Spleen (tissue), 11 donors: ENCODE data around the gene PLPP3. TPM values are rescaled to one million over a fixed set of nuclear protein-coding genes. Genes with fewer than 3 reads are reported as not detected.

ENCODE experiments used
- DNase-seq: peaks from one replicate; pipeline ENCODE4 v3.0.0-alpha.2; 2020
- H3K27ac ChIP-seq, 8 donors: fragments of 200-600 bp; sonication (generic) in 7 of 8; 1 replicate in 4 of 8; 2 replicates in 4 of 8; pipeline versions ENCODE4 v1.5.0 to v1.8.0; 2016 to 2021; ENCODE audit warnings: inconsistent platforms in 4 of 8, mild to moderate bottlenecking in 4 of 8, moderate library complexity in 1 of 8
- H3K27me3 ChIP-seq, 7 donors: fragments of 200-600 bp; sonication (generic) in 6 of 7; replicated peaks in 1 of 7; 1 replicate in 4 of 7; 2 replicates in 3 of 7; pipeline versions ENCODE4 v1.5.0 to v1.8.0; 2016 to 2021; ENCODE audit warnings: inconsistent platforms in 3 of 7, mild to moderate bottlenecking in 1 of 7
- H3K36me3 ChIP-seq, 6 donors: fragments of 200-600 bp; sonication (generic) in 5 of 6; 1 replicate in 4 of 6; 2 replicates in 2 of 6; pipeline versions ENCODE4 v1.5.0 to v1.8.0; 2016 to 2021; ENCODE audit warnings: inconsistent platforms in 2 of 6
- H3K4me1 ChIP-seq, 6 donors: fragments of 200-600 bp; sonication (generic) in 5 of 6; 1 replicate in 3 of 6; 2 replicates in 3 of 6; pipeline versions ENCODE4 v1.5.0 to v1.8.0; 2016 to 2021; ENCODE audit warnings: inconsistent platforms in 3 of 6
- H3K4me3 ChIP-seq, 8 donors: fragments of 200-600 bp; sonication (generic) in 7 of 8; 1 replicate in 4 of 8; 2 replicates in 4 of 8; pipeline versions ENCODE4 v1.5.0 to v1.8.0; 2016 to 2021; ENCODE audit warnings: inconsistent platforms in 4 of 8, mild to moderate bottlenecking in 4 of 8, moderate library complexity in 2 of 8
- H3K9me3 ChIP-seq, 8 donors: fragments of 200-600 bp; sonication (generic) in 7 of 8; 1 replicate in 4 of 8; 2 replicates in 4 of 8; pipeline versions ENCODE4 v1.5.0 to v1.8.0; 2016 to 2021; ENCODE audit warnings: inconsistent platforms in 4 of 8
- CTCF ChIP-seq, 11 experiments: fragments of 200-600 bp in 7 of 11; fragments of 450-650 bp in 4 of 11; sonication (generic) in 4 of 11; IDR thresholded peaks in 8 of 11; conservative IDR thresholded peaks in 3 of 11; 1 replicate in 7 of 11; 2 replicates in 4 of 11; pipeline versions ENCODE4 v1.4.0 to v1.8.0; 2016 to 2021; ENCODE audit warnings: antibody characterized with exemption in 11 of 11, inconsistent platforms in 4 of 11, mild to moderate bottlenecking in 1 of 11
- POLR2A ChIP-seq, 3 donors: fragments of 450-650 bp; IDR thresholded peaks; one replicate each; pipeline ENCODE4 v1.5.1; 2017; ENCODE audit warnings: antibody characterized with exemption in 3 of 3, mild to moderate bottlenecking in 1 of 3
- POLR2AphosphoS5 ChIP-seq, 3 donors: sonication (generic); formaldehyde crosslinking; IDR thresholded peaks; one replicate each; pipeline ENCODE4 v1.5.1; 2017; ENCODE audit warnings: antibody characterized with exemption in 3 of 3
- WGBS, 5 donors: extraction: QIAGEN DNeasy Blood & Tissue Kit in 3 of 5; methylation state at CpG; one replicate each; pipeline versions ENCODE4 v1.1.5 to v1.1.7; 2013 to 2018; 5-methylcytosine and 5-hydroxymethylcytosine counted together
- intact Hi-C: fragments of 100-400 bp; cut with DNase I; formaldehyde crosslinking; loops from one replicate; pipeline ENCODE4 v1.15.0; 2023; ENCODE audit warnings: low total_unique reads
- polyA plus RNA-seq, 3 donors: library from polyadenylated mRNA; stranded (reverse); fragments of 200-250 nt; gene quantifications; one replicate each; pipeline ENCODE4 v1.2.1, GENCODE V29; 2013
- total RNA-seq, 7 donors: library from RNA; depleted of rRNA in 3 of 7; stranded (reverse); fragments of >200 nt in 3 of 7; fragmentation: NEBNext Ultra II Directional in 4 of 7; extraction: Animal tissue kit (Norgen Biotek cat#: 25700) in 4 of 7; gene quantifications; one replicate each; pipeline versions ENCODE4 v1.1.0 to v1.2.1, GENCODE V29; 2016 to 2021
- donor health status: healthy with polysubstance abuse.
- donor health status: DM: no; HTN: no; CAD: no; lungs with moderate emphysema.
- donor health status: DM: no; HTN: no; CAD: no.
- donor health status: Bipolar disorder and iron deficiency.
- donor health status: healthy.
- donor health status: DM: no; HTN: no; CAD: no.
- donor health status: DM: yes; HTN: yes; CAD: no.

PLPP3 gene
- total and polyA plus RNA-seq, 10 donors, result 6.7 to 90.0 (median 55.1) TPM

- no peaks in the 10 kb centered on the region for H3K9me3 ChIP-seq
- H3K27ac ChIP-seq, result no peak overlapping the region
- intact Hi-C loops, result no loop called here
- no peak for TF ChIP-seq CTCF (IDR thresholded peaks at IDR 0.05 in 8 of 11, conservative IDR thresholded peaks at IDR 0.05 in 3 of 11)
- TF ChIP-seq POLR2AphosphoS5 (IDR thresholded peaks at IDR 0.05), result no peak
- TF ChIP-seq POLR2A (IDR thresholded peaks at IDR 0.05), result no peak
- H3K4me3 ChIP-seq, result no peak overlapping the region
- DNase-seq, result no peak
- H3K36me3 ChIP-seq, result no peaks in the 10 kb centered on the region
- no peaks in the 10 kb centered on the region for H3K27me3 ChIP-seq
- 66 to 74% (median 73%) methylated on average over 12 of the region's 12 CpGs for WGBS, 5 donors
- peaks cover 0 to 10% (median 1%) of the 10 kb centered on the region in 6 donors for H3K4me1 ChIP-seq
These were observed 122.8 kb downstream of the PLPP3 start for GRCh38 chr1:56456435-56457101.

DNA sequence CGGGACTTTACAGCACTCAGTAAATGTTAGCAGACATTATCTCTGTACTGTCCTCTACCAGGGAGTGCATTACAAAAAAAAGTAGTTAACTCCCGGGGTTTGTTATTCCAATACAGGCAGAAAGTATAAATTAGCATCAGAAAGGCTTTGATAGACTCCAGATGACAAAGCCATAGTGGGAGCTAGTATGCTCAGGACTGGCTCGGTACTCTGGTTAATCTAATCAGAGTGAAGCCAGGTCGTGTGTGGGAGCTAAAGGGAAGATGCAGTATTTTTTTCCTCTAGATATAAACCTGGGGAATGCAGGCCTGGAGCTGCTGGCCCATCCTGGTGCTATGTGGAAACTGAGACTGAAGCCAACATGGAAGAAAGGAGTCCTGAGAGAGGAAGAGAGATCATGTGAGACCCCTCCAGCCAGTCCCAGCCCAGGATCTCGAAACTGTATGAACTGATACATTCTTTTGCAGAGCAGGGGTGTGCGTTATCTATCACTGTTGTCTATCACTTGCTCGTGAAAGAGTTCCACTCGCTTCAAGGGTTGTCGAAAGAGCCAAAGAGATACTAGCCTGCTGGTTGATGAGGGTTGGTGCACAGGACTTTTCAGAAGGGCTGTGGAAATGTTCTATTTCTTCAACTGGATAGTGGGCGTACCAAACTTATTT lies 125.8 kb downstream of the PLPP3 start:
- Histone ChIP-seq H3K27ac (no peak overlapping the region), H3K27me3 (no peaks in the 10 kb centered on the region), H3K36me3 (no peaks in the 10 kb centered on the region), H3K4me3 (no peak overlapping the region), H3K4me1 (peaks cover 0 to 17% (median 0%) of the 10 kb centered on the region in 6 donors), H3K9me3 (no peaks in the 10 kb centered on the region)
- TF ChIP-seq POLR2AphosphoS5 (IDR thresholded peaks at IDR 0.05) (no peak), CTCF (IDR thresholded peaks at IDR 0.05 in 8 of 11, conservative IDR thresholded peaks at IDR 0.05 in 3 of 11) (no peak), POLR2A (IDR thresholded peaks at IDR 0.05) (no peak)
- intact Hi-C loops, result no loop called here
- WGBS, 5 donors, result 87 to 94% (median 92%) methylated on average over 10 of the region's 10 CpGs
- DNase-seq, result no peak

- no peaks in the 10 kb centered on the region for H3K9me3 ChIP-seq
- H3K4me3 ChIP-seq, result no peak overlapping the region
- TF ChIP-seq CTCF (IDR thresholded peaks at IDR 0.05 in 8 of 11, conservative IDR thresholded peaks at IDR 0.05 in 3 of 11) (no peak), POLR2AphosphoS5 (IDR thresholded peaks at IDR 0.05) (no peak), POLR2A (IDR thresholded peaks at IDR 0.05) (no peak)
- intact Hi-C loops, result no loop called here
- no peaks in the 10 kb centered on the region for H3K36me3 ChIP-seq
- no peak overlapping the region for H3K27ac ChIP-seq
- no peak for DNase-seq
- H3K4me1 ChIP-seq, result peaks cover 0 to 17% (median 1%) of the 10 kb centered on the region in 6 donors
- no peaks in the 10 kb centered on the region for H3K27me3 ChIP-seq
- 82 to 95% (median 85%) methylated on average over 4 of the region's 4 CpGs for WGBS, 5 donors
These were observed 126.3 kb downstream of the PLPP3 start for GRCh38 chr1:56453016-56453415.
